Measurements from ENCODE around the gene EIF2AK3. TPM values are rescaled to one million over a fixed set of nuclear protein-coding genes. Genes with fewer than 3 reads are reported as not detected.
"Not testable (repeated sequence)": the region's sequence is repeated elsewhere in the genome, so short reads cannot be mapped to it uniquely, and the experiment has no call there.

The EIF2AK3 gene
- total and polyA plus RNA-seq, 4 experiments from 2014 or later: 1.3 to 31.0 (median 20.5) TPM

- ChIA-PET CTCF (ENCODE audit: partially characterized antibody) (no interaction called here), POLR2A (ENCODE audit: partially characterized antibody) (no interaction called here)
- DNase-seq: no peak
- no peaks in the 10 kb centered on the region for H3K9me3 Mint-ChIP-seq
- H3K27ac ChIP-seq (ENCODE audit: low read depth, low read length): no peak overlapping the region
- H3K36me3 Mint-ChIP-seq: peaks cover 0 to 3% of the 10 kb centered on the region in 2 donors
- H3K9me3 ChIP-seq (ENCODE audit: control insufficient read depth in 1 of 2, low read length in 2 of 2): no peaks in the 10 kb centered on the region
- H3K4me3 ChIP-seq (ENCODE audit: low read length in 2 of 2): no peak overlapping the region
- no peaks in the 10 kb centered on the region for H3K27me3 ChIP-seq (ENCODE audit: insufficient read depth, low read length)
- no peaks in the 10 kb centered on the region for H3K27me3 Mint-ChIP-seq
- H3K4me1 ChIP-seq (ENCODE audit: insufficient read depth, low read length): no peaks in the 10 kb centered on the region
- no peaks in the 10 kb centered on the region for H3K36me3 ChIP-seq (ENCODE audit: insufficient read depth, low read length)
- peaks cover 0 to 1% (median under 1%) of the 10 kb centered on the region in 4 donors for H3K4me1 Mint-ChIP-seq
- intact Hi-C loops (cut with micrococcal nuclease): no loop called here
- no peak overlapping the region for H3K27ac Mint-ChIP-seq
- H3K4me3 Mint-ChIP-seq: no peak overlapping the region
These were observed 27.4 kb upstream of the EIF2AK3 start for GRCh38 chr2:88654714-88655113.

GRCh38 chr2:88651646-88652045, 24.4 kb upstream of the EIF2AK3 start:
- Mint-ChIP-seq H3K27ac (no peak overlapping the region), H3K4me1 (peaks cover 0 to 1% (median under 1%) of the 10 kb centered on the region in 4 donors), H3K36me3 (peaks cover 0 to 3% of the 10 kb centered on the region in 2 donors), H3K9me3 (no peaks in the 10 kb centered on the region), H3K27me3 (no peaks in the 10 kb centered on the region), H3K4me3 (no peak overlapping the region)
- Histone ChIP-seq H3K36me3 (ENCODE audit: insufficient read depth, low read length) (no peaks in the 10 kb centered on the region), H3K27me3 (ENCODE audit: insufficient read depth, low read length) (no peaks in the 10 kb centered on the region), H3K4me3 (ENCODE audit: low read length in 2 of 2) (no peak overlapping the region), H3K9me3 (ENCODE audit: control insufficient read depth in 1 of 2, low read length in 2 of 2) (no peaks in the 10 kb centered on the region), H3K27ac (ENCODE audit: low read depth, low read length) (no peak overlapping the region), H3K4me1 (ENCODE audit: insufficient read depth, low read length) (no peaks in the 10 kb centered on the region)
- intact Hi-C loops (cut with micrococcal nuclease): no loop called here
- DNase-seq: no peak
- CTCF ChIA-PET (ENCODE audit: partially characterized antibody): interaction anchor here (0.9 kb wide), 1 partner anchor 16 kb away, joined by 4 read pairs; no protein-coding TSS in a partner anchor
- POLR2A ChIA-PET (ENCODE audit: partially characterized antibody): no interaction called here

- peak overlapping the region in 3 of 7 donors; percentile 4 to 15 (median 14) for H3K27ac Mint-ChIP-seq
- POLR2A ChIA-PET (ENCODE audit: partially characterized antibody); intact Hi-C loops (cut with micrococcal nuclease); H3K36me3 Mint-ChIP-seq; H3K27ac ChIP-seq (ENCODE audit: low read depth, low read length); H3K4me3 Mint-ChIP-seq; H3K4me1 ChIP-seq (ENCODE audit: insufficient read depth, low read length); H3K9me3 Mint-ChIP-seq; H3K9me3 ChIP-seq (ENCODE audit: control insufficient read depth in 1 of 2, low read length in 2 of 2); H3K27me3 Mint-ChIP-seq; H3K27me3 ChIP-seq (ENCODE audit: insufficient read depth, low read length); H3K36me3 ChIP-seq (ENCODE audit: insufficient read depth, low read length); DNase-seq; H3K4me3 ChIP-seq (ENCODE audit: low read length in 2 of 2): not testable (repeated sequence)
- H3K4me1 Mint-ChIP-seq: peaks cover 9 to 17% (median 12%) of the 10 kb centered on the region in 4 donors
- CTCF ChIA-PET (ENCODE audit: partially characterized antibody): interaction anchor here (0.9 to 1.3 kb wide), 3 partner anchors 8 to 86 kb away, joined by 3 to 5 read pairs (median 4); no protein-coding TSS in a partner anchor
These were observed 18.1 kb upstream of the EIF2AK3 start for GRCh38 chr2:88645291-88645882.

- Mint-ChIP-seq H3K4me3 (no peak overlapping the region), H3K27ac (no peak overlapping the region), H3K4me1 (peaks cover 12 to 29% (median 20%) of the 10 kb centered on the region in 4 donors), H3K27me3 (no peaks in the 10 kb centered on the region), H3K36me3 (peaks cover 0 to 5% of the 10 kb centered on the region in 2 donors), H3K9me3 (peaks cover 0 to 20% (median 5%) of the 10 kb centered on the region in 8 donors)
- Histone ChIP-seq H3K36me3 (ENCODE audit: insufficient read depth, low read length) (no peaks in the 10 kb centered on the region), H3K27ac (ENCODE audit: low read depth, low read length) (no peak overlapping the region), H3K4me3 (ENCODE audit: low read length in 2 of 2) (no peak overlapping the region), H3K27me3 (ENCODE audit: insufficient read depth, low read length) (no peaks in the 10 kb centered on the region), H3K4me1 (ENCODE audit: insufficient read depth, low read length) (peaks cover 20% of the 10 kb centered on the region), H3K9me3 (ENCODE audit: control insufficient read depth in 1 of 2, low read length in 2 of 2) (no peaks in the 10 kb centered on the region)
- ChIA-PET CTCF (ENCODE audit: partially characterized antibody) (no interaction called here), POLR2A (ENCODE audit: partially characterized antibody) (no interaction called here)
- DNase-seq: no peak
- intact Hi-C loops (cut with micrococcal nuclease): no loop called here
These were observed 15.0 kb upstream of the EIF2AK3 start for GRCh38 chr2:88642278-88642677.

- POLR2A ChIA-PET (ENCODE audit: partially characterized antibody): no interaction called here
- Histone ChIP-seq H3K27ac (ENCODE audit: low read depth, low read length) (no peak overlapping the region), H3K4me3 (ENCODE audit: low read length in 2 of 2) (no peak overlapping the region), H3K36me3 (ENCODE audit: insufficient read depth, low read length) (no peaks in the 10 kb centered on the region), H3K4me1 (ENCODE audit: insufficient read depth, low read length) (peaks cover 20% of the 10 kb centered on the region), H3K27me3 (ENCODE audit: insufficient read depth, low read length) (no peaks in the 10 kb centered on the region), H3K9me3 (ENCODE audit: control insufficient read depth in 1 of 2, low read length in 2 of 2) (no peaks in the 10 kb centered on the region)
- CTCF ChIA-PET (ENCODE audit: partially characterized antibody): no interaction called here
- DNase-seq: no peak
- Mint-ChIP-seq H3K36me3 (peaks cover 0 to 5% of the 10 kb centered on the region in 2 donors), H3K4me3 (no peak overlapping the region), H3K4me1 (peaks cover 12 to 29% (median 20%) of the 10 kb centered on the region in 4 donors), H3K9me3 (peaks cover 0 to 20% (median 5%) of the 10 kb centered on the region in 8 donors), H3K27me3 (no peaks in the 10 kb centered on the region), H3K27ac (no peak overlapping the region)
- intact Hi-C loops (cut with micrococcal nuclease): no loop called here
These were observed 14.1 kb upstream of the EIF2AK3 start for GRCh38 chr2:88641330-88641729.

GRCh38 chr2:88639865-88640264, 12.6 kb upstream of the EIF2AK3 start:
- no peaks in the 10 kb centered on the region for H3K27me3 ChIP-seq (ENCODE audit: insufficient read depth, low read length)
- Mint-ChIP-seq H3K4me3 (no peak overlapping the region), H3K27me3 (peaks cover 0 to 2% of the 10 kb centered on the region in 2 donors), H3K27ac (peak overlapping the region in 1 of 7 donors; percentile 65), H3K9me3 (peaks cover 0 to 20% (median 5%) of the 10 kb centered on the region in 8 donors), H3K36me3 (peaks cover 0 to 5% of the 10 kb centered on the region in 2 donors), H3K4me1 (peaks cover 7 to 25% (median 15%) of the 10 kb centered on the region in 4 donors)
- H3K4me1 ChIP-seq (ENCODE audit: insufficient read depth, low read length): peaks cover 15% of the 10 kb centered on the region
- POLR2A ChIA-PET (ENCODE audit: partially characterized antibody): no interaction called here
- H3K4me3 ChIP-seq (ENCODE audit: low read length in 2 of 2): no peak overlapping the region
- no peaks in the 10 kb centered on the region for H3K9me3 ChIP-seq (ENCODE audit: control insufficient read depth in 1 of 2, low read length in 2 of 2)
- no peaks in the 10 kb centered on the region for H3K36me3 ChIP-seq (ENCODE audit: insufficient read depth, low read length)
- no peak for DNase-seq
- CTCF ChIA-PET (ENCODE audit: partially characterized antibody): no interaction called here
- no peak overlapping the region for H3K27ac ChIP-seq (ENCODE audit: low read depth, low read length)
- intact Hi-C loops (cut with micrococcal nuclease): no loop called here

GRCh38 chr2:88638743-88639142, 11.5 kb upstream of the EIF2AK3 start:
- Histone ChIP-seq H3K36me3 (ENCODE audit: insufficient read depth, low read length) (no peaks in the 10 kb centered on the region), H3K4me3 (ENCODE audit: low read length in 2 of 2) (no peak overlapping the region), H3K27ac (ENCODE audit: low read depth, low read length) (no peak overlapping the region), H3K4me1 (ENCODE audit: insufficient read depth, low read length) (peaks cover 14% of the 10 kb centered on the region), H3K27me3 (ENCODE audit: insufficient read depth, low read length) (no peaks in the 10 kb centered on the region), H3K9me3 (ENCODE audit: control insufficient read depth in 1 of 2, low read length in 2 of 2) (no peaks in the 10 kb centered on the region)
- Mint-ChIP-seq H3K4me1 (peaks cover 3 to 21% (median 8%) of the 10 kb centered on the region in 4 donors), H3K9me3 (peaks cover 0 to 20% (median 5%) of the 10 kb centered on the region in 8 donors), H3K36me3 (peaks cover 0 to 5% of the 10 kb centered on the region in 2 donors), H3K4me3 (no peak overlapping the region), H3K27ac (peak overlapping the region in 1 of 7 donors; percentile 34), H3K27me3 (peaks cover 0 to 2% of the 10 kb centered on the region in 2 donors)
- ChIA-PET POLR2A (ENCODE audit: partially characterized antibody) (interaction anchor here (0.6 to 1.0 kb wide), 2 partner anchors 11 to 55 kb away, joined by 3 to 4 read pairs; no protein-coding TSS in a partner anchor), CTCF (ENCODE audit: partially characterized antibody) (no interaction called here)
- intact Hi-C loops (cut with micrococcal nuclease): no loop called here
- peak in 3 of 5 donors; percentile 6 to 50 (median 12) for DNase-seq
